A549 (cell line): Measurements from ENCODE around the gene GANAB. TPM values are rescaled to one million over a fixed set of nuclear protein-coding genes. Genes with fewer than 3 reads are reported as not detected.

ENCODE experiments used
- ATAC-seq, 2 experiments: fragments of 200-7000 bp in 1 of 2; fragments of >200 bp in 1 of 2; cut with Nextera tagmentation in 1 of 2; cut with Tn5 transposase in 1 of 2; 3 replicates each; pipeline versions ENCODE4 v1.8.0 to v1.9.1; 2018 to 2020; ENCODE audit warnings: mild to moderate bottlenecking in 1 of 2, moderate library complexity in 1 of 2
- CTCF ChIA-PET: fragments of 300-600 bp; sonication (Branson Sonifier 250); formaldehyde crosslinking; extraction: SDS; loops from one replicate; lab custom pipeline; 2021; ENCODE audit warnings: antibody characterized with exemption, inconsistent platforms; lab: Yijun Ruan, JAX
- POLR2A ChIA-PET: fragments of 350-600 bp; formaldehyde crosslinking; extraction: SDS; loops from one replicate; lab custom pipeline; 2021; ENCODE audit warnings: antibody characterized with exemption, inconsistent platforms; lab: Yijun Ruan, JAX
- DNase-seq, 2 experiments: peaks; one replicate each; pipeline versions ENCODE4 v3.0.0 to v3.0.0-alpha.2; 2011 to 2016; ENCODE audit warnings: low read depth in 1 of 2, low spot score in 1 of 2
- FAIRE-seq: peaks from 2 replicates; lab custom pipeline; 2011; peaks lifted over from hg19 to GRCh38; lab: Jason Lieb, UNC
- H3K27ac ChIP-seq, 2 experiments: fragments of >200 bp; sonication (Bioruptor Twin); formaldehyde crosslinking; 3 replicates each; pipeline ENCODE4 v1.5.1; 2016 to 2017
- H3K4me1 ChIP-seq: fragments of >200 bp; sonication (Bioruptor Twin); formaldehyde crosslinking; 3 replicates; pipeline ENCODE4 v1.6.1; 2016
- H3K4me2 ChIP-seq: fragments of >200 bp; sonication (Bioruptor Twin); formaldehyde crosslinking; 3 replicates; pipeline ENCODE4 v1.6.1; 2016
- H3K4me3 ChIP-seq: fragments of >200 bp; sonication (Bioruptor Twin); formaldehyde crosslinking; 3 replicates; pipeline ENCODE4 v1.5.1; 2016
- H3K9me3 ChIP-seq: fragments of >200 bp; sonication (Bioruptor Twin); formaldehyde crosslinking; 3 replicates; pipeline ENCODE4 v1.6.1; 2016
- CHD4 ChIP-seq: fragments of 200-600 bp; sonication (generic); IDR thresholded peaks from 2 replicates; pipeline ENCODE4 v1.6.1; 2016; ENCODE audit warnings: antibody characterized with exemption, mild to moderate bottlenecking, borderline replicate concordance
- EP300 ChIP-seq, 2 experiments: fragments of >200 bp; sonication (Bioruptor Twin); formaldehyde crosslinking; IDR thresholded peaks; 2 replicates in 1 of 2; 3 replicates in 1 of 2; pipeline ENCODE4 v1.6.1; 2016 to 2017
- ESRRA ChIP-seq: fragments of 150-350 bp; IDR thresholded peaks from 2 replicates; pipeline ENCODE4 v1.6.1; 2014; ENCODE audit warnings: mild to moderate bottlenecking, low read length, borderline replicate concordance
- FOSB ChIP-seq: fragments of 250-450 bp; sonication (Bioruptor Pico); IDR thresholded peaks from 2 replicates; pipeline ENCODE4 v1.5.0; 2020; ENCODE audit warnings: mild to moderate bottlenecking, moderate library complexity
- GATA3 ChIP-seq: IDR thresholded peaks from 2 replicates; pipeline ENCODE4 v1.6.1; 2012; ENCODE audit warnings: borderline replicate concordance
- HDAC2 ChIP-seq: fragments of 200-600 bp; sonication (generic); IDR thresholded peaks from 2 replicates; pipeline ENCODE4 v1.6.1; 2016
- HEYL ChIP-seq: fragments of 250-450 bp; sonication (Bioruptor Pico); IDR thresholded peaks from 2 replicates; pipeline ENCODE4 v1.8.0; 2021; ENCODE audit warnings: mild to moderate bottlenecking, moderate library complexity
- HOXA7 ChIP-seq: fragments of 250-450 bp; sonication (Bioruptor Pico); IDR thresholded peaks from 2 replicates; pipeline ENCODE4 v1.5.0; 2020; ENCODE audit warnings: mild to moderate bottlenecking, moderate library complexity
- HOXB13 ChIP-seq: fragments of 250-450 bp; sonication (Bioruptor Pico); IDR thresholded peaks from 2 replicates; pipeline ENCODE4 v1.5.0; 2020; ENCODE audit warnings: low read depth, mild to moderate bottlenecking, moderate library complexity
- KDM1A ChIP-seq: fragments of 200-600 bp; sonication (generic); IDR thresholded peaks from 2 replicates; pipeline ENCODE4 v1.6.1; 2016; ENCODE audit warnings: low read depth, mild to moderate bottlenecking
- MAFK ChIP-seq: fragments of 450-650 bp; IDR thresholded peaks from 2 replicates; pipeline ENCODE4 v1.6.1; 2014; ENCODE audit not compliant: partially characterized antibody
- MYC ChIP-seq: IDR thresholded peaks from 2 replicates; pipeline ENCODE4 v1.6.1; 2012; ENCODE audit warnings: mild to moderate bottlenecking, inconsistent platforms, low read length, improper control_type of control experiment, borderline replicate concordance
- NFE2L2 ChIP-seq: fragments of 150-350 bp; conservative IDR thresholded peaks from 2 replicates; pipeline ENCODE4 v1.6.1; 2014; ENCODE audit warnings: low read length
- NR3C1 ChIP-seq: fragments of >200 bp; sonication (Bioruptor Twin); formaldehyde crosslinking; IDR thresholded peaks from 3 replicates; pipeline ENCODE4 v1.6.1; 2017
- RAD21 ChIP-seq, 2 experiments: fragments of >200 bp in 1 of 2; sonication (Bioruptor Twin) in 1 of 2; formaldehyde crosslinking in 1 of 2; IDR thresholded peaks in 1 of 2; conservative IDR thresholded peaks in 1 of 2; 2 replicates in 1 of 2; 3 replicates in 1 of 2; pipeline ENCODE4 v1.6.1; 2012 to 2018; ENCODE audit warnings: inconsistent platforms in 1 of 2
- RCOR1 ChIP-seq: fragments of 150-350 bp; IDR thresholded peaks from 2 replicates; pipeline ENCODE4 v1.6.1; 2014; ENCODE audit warnings: antibody characterized with exemption, low read length, low read depth
- RFX5 ChIP-seq: fragments of 450-650 bp; IDR thresholded peaks from 2 replicates; pipeline ENCODE4 v1.7.1; 2014; ENCODE audit warnings: antibody characterized with exemption, mild to moderate bottlenecking, moderate library complexity
- SMC3 ChIP-seq: fragments of >200 bp; sonication (Bioruptor Twin); formaldehyde crosslinking; IDR thresholded peaks from 3 replicates; pipeline ENCODE4 v1.6.1; 2018; ENCODE audit warnings: inconsistent platforms
- SREBF2 ChIP-seq: fragments of 450-650 bp; IDR thresholded peaks from 2 replicates; pipeline ENCODE4 v1.6.1; 2014; ENCODE audit warnings: mild to moderate bottlenecking, moderate library complexity
- TP53 ChIP-seq: fragments of 250-450 bp; sonication (Bioruptor Pico); IDR thresholded peaks from 2 replicates; pipeline ENCODE4 v1.5.0; 2021; ENCODE audit warnings: mild to moderate bottlenecking, moderate library complexity
- ZFP36 ChIP-seq: fragments of 450-650 bp; IDR thresholded peaks from 2 replicates; pipeline ENCODE4 v1.6.1; 2014; ENCODE audit warnings: borderline replicate concordance; ENCODE audit not compliant: partially characterized antibody
- WGBS: methylation state at CpG from one replicate; pipeline ENCODE4 v1.1.6; 2017; ENCODE audit errors: missing lambda C conversion rate; 5-methylcytosine and 5-hydroxymethylcytosine counted together
- polyA plus RNA-seq, 4 experiments: library from polyadenylated mRNA; depleted of rRNA in 3 of 4; stranded (reverse); fragments of >200 nt; fragmentation: RNase III in 1 of 4; extraction: RNeasy Plus Mini Kit Qiagen cat#74134 plus additional on column Dnase treatment in 1 of 4; gene quantifications; 2 replicates in 3 of 4; 3 replicates in 1 of 4; pipeline ENCODE4 v1.2.3, GENCODE V29; 2011 to 2017
- TF ChIP-seq, protein P1 (sequence below): fragments of 250-450 bp; sonication (Bioruptor Pico); IDR thresholded peaks from 2 replicates; pipeline ENCODE4 v1.5.0; 2021; ENCODE audit warnings: mild to moderate bottlenecking, moderate library complexity, borderline replicate concordance
- TF ChIP-seq, protein P2 (sequence below): fragments of >200 bp; sonication (Bioruptor Twin); formaldehyde crosslinking; IDR thresholded peaks from 3 replicates; pipeline ENCODE4 v1.6.1; 2016
- TF ChIP-seq, protein P3 (sequence below): fragments of >200 bp; sonication (Bioruptor Twin); formaldehyde crosslinking; IDR thresholded peaks from 3 replicates; pipeline ENCODE4 v1.5.1; 2016
- TF ChIP-seq, protein P4 (sequence below): fragments of 150-350 bp; IDR thresholded peaks from 2 replicates; pipeline ENCODE4 v1.6.1; 2014; ENCODE audit warnings: low read depth, mild to moderate bottlenecking, low read length
- TF ChIP-seq, protein P5 (sequence below): IDR thresholded peaks from 2 replicates; pipeline ENCODE4 v1.6.1; 2012; ENCODE audit warnings: low read depth, borderline replicate concordance
- TF ChIP-seq, protein P6 (sequence below): IDR thresholded peaks from 2 replicates; pipeline ENCODE4 v1.6.1; 2012
- TF ChIP-seq, protein P7 (sequence below): fragments of >200 bp; sonication (Bioruptor Twin); formaldehyde crosslinking; IDR thresholded peaks from 2 replicates; pipeline ENCODE4 v1.6.1; 2016

GANAB gene
- polyA plus RNA-seq, 2 of the 4 experiments (the other 2 are of a cell fraction) = 215 to 220 TPM

DNA sequence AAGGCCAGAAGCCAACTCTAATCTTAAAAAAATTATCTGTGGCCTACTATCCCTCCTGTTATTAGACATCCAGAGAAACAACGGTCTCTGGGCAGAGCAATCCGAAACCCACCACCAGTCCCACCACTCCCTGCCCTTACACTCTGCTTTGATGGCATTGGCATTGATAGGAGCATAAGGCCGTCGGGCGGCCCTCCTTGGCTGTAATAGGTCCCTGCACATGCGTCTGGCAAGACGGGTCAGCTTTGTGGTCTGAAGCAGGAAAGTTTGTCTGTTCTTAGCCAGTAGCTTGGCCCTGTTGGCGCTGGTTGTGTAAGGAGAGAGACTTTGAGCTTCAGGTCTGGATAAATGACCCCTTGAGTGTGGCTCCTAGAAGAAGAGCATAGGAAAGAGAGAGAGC is 51.3 kb downstream of the GANAB start:
- Histone ChIP-seq H3K4me1 (peaks cover 37% of the 10 kb centered on the region), H3K9me3 (no peaks in the 10 kb centered on the region), H3K4me3 (no peak overlapping the region), H3K4me2 (no peak overlapping the region), H3K27ac (no peak overlapping the region)
- FAIRE-seq (no peak), DNase-seq (no peak), ATAC-seq (no peak)
- TF ChIP-seq HOXB13 (CRISPR knock-in tag) (no peak), FOSB (CRISPR knock-in tag) (no peak), KDM1A (no peak), ZFP36 (no peak), RFX5 (no peak), RCOR1 (no peak), NR3C1 (no peak), EP300 (IDR thresholded peaks at IDR 0.05) (no peak), HEYL (CRISPR knock-in tag) (no peak), CHD4 (no peak), MAFK (no peak), SMC3 (no peak), TP53 (CRISPR knock-in tag) (no peak)
- TF ChIP-seq, protein P1, sequence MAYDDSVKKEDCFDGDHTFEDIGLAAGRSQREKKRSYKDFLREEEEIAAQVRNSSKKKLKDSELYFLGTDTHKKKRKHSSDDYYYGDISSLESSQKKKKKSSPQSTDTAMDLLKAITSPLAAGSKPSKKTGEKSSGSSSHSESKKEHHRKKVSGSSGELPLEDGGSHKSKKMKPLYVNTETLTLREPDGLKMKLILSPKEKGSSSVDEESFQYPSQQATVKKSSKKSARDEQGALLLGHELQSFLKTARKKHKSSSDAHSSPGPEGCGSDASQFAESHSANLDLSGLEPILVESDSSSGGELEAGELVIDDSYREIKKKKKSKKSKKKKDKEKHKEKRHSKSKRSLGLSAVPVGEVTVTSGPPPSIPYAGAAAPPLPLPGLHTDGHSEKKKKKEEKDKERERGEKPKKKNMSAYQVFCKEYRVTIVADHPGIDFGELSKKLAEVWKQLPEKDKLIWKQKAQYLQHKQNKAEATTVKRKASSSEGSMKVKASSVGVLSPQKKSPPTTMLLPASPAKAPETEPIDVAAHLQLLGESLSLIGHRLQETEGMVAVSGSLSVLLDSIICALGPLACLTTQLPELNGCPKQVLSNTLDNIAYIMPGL (CRISPR knock-in tag) = no peak
- TF ChIP-seq, protein P2, sequence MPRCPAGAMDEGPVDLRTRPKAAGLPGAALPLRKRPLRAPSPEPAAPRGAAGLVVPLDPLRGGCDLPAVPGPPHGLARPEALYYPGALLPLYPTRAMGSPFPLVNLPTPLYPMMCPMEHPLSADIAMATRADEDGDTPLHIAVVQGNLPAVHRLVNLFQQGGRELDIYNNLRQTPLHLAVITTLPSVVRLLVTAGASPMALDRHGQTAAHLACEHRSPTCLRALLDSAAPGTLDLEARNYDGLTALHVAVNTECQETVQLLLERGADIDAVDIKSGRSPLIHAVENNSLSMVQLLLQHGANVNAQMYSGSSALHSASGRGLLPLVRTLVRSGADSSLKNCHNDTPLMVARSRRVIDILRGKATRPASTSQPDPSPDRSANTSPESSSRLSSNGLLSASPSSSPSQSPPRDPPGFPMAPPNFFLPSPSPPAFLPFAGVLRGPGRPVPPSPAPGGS = no peak
- TF ChIP-seq, protein P3, sequence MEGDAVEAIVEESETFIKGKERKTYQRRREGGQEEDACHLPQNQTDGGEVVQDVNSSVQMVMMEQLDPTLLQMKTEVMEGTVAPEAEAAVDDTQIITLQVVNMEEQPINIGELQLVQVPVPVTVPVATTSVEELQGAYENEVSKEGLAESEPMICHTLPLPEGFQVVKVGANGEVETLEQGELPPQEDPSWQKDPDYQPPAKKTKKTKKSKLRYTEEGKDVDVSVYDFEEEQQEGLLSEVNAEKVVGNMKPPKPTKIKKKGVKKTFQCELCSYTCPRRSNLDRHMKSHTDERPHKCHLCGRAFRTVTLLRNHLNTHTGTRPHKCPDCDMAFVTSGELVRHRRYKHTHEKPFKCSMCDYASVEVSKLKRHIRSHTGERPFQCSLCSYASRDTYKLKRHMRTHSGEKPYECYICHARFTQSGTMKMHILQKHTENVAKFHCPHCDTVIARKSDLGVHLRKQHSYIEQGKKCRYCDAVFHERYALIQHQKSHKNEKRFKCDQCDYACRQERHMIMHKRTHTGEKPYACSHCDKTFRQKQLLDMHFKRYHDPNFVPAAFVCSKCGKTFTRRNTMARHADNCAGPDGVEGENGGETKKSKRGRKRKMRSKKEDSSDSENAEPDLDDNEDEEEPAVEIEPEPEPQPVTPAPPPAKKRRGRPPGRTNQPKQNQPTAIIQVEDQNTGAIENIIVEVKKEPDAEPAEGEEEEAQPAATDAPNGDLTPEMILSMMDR = no peak
- ChIA-PET POLR2A (no interaction called here), CTCF (interaction anchor here (1.4 to 4.9 kb wide), 11 partner anchors 9 to 200 kb away, joined by 3 to 32 read pairs (median 8); partner anchors contain the start of gene B3GAT3)
- WGBS = 95% methylated on average over 8 of the region's 8 CpGs

DNA sequence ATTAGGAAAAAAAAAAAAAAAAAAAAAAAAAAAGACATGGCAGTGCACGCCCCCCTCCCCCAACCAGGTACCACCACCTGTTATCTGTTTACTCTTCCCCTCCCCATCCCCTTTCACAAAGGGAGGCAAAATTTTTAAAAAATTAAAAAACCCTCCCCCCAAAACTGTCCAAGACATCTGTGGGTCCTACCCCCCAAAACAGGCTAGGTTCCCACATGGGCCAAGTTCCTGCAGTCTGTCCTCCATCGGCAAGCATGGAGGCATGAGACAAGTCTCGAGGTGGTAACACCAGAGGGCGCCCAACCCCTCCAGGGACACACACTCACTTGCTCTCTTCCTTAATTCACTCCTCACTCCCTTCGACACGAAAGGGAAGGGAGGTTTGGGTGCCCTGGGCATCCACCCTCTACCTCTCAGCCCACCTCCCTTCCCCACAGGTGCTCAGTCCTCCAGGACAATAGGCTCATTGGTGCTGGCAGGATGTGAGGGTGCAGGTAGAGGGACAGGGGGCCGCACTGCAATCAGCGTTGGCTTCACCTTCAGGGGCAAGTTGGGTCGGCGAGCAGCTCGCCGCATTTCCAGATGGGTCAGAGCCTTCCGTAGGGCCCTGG is 52.9 kb downstream of the GANAB start:
- peak; percentile 49 to 67; a peak in 5 of 6 replicates for ATAC-seq
- Histone ChIP-seq H3K4me2 (no peak overlapping the region), H3K4me1 (peaks cover 37% of the 10 kb centered on the region), H3K4me3 (no peak overlapping the region), H3K9me3 (no peaks in the 10 kb centered on the region), H3K27ac (no peak overlapping the region)
- no peak for FAIRE-seq
- DNase-seq = peak; percentile 77 to 88
- POLR2A ChIA-PET = interaction anchor here (1.3 to 3.8 kb wide), 3 partner anchors 7 to 248 kb away, joined by 4 to 75 read pairs (median 49); partner anchors contain the start of genes C11orf98, CSKMT and MTA2
- WGBS = 60% methylated on average over 13 of the region's 13 CpGs
- CTCF ChIA-PET = interaction anchor here (0.8 to 4.9 kb wide), 21 partner anchors 8 to 269 kb away, joined by 3 to 32 read pairs (median 5); partner anchors contain the start of genes B3GAT3, EML3 and ROM1
- TF ChIP-seq HOXA7 (CRISPR knock-in tag) = no peak
- no peak for TF ChIP-seq HEYL (CRISPR knock-in tag)
- no peak for TF ChIP-seq HDAC2
- TF ChIP-seq, protein P1 (CRISPR knock-in tag) = no peak
- peak; percentile 56 to 58; a peak in 4 of 5 replicates for TF ChIP-seq RAD21 (conservative IDR thresholded peaks at IDR 0.05 in 1 of 2, IDR thresholded peaks at IDR 0.05 in 1 of 2)
- TF ChIP-seq, protein P4, sequence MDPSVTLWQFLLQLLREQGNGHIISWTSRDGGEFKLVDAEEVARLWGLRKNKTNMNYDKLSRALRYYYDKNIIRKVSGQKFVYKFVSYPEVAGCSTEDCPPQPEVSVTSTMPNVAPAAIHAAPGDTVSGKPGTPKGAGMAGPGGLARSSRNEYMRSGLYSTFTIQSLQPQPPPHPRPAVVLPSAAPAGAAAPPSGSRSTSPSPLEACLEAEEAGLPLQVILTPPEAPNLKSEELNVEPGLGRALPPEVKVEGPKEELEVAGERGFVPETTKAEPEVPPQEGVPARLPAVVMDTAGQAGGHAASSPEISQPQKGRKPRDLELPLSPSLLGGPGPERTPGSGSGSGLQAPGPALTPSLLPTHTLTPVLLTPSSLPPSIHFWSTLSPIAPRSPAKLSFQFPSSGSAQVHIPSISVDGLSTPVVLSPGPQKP = no peak
- no peak for TF ChIP-seq ESRRA
- no peak for TF ChIP-seq KDM1A
- TF ChIP-seq GATA3 = no peak
- TF ChIP-seq MYC = no peak
- TF ChIP-seq, protein P5, sequence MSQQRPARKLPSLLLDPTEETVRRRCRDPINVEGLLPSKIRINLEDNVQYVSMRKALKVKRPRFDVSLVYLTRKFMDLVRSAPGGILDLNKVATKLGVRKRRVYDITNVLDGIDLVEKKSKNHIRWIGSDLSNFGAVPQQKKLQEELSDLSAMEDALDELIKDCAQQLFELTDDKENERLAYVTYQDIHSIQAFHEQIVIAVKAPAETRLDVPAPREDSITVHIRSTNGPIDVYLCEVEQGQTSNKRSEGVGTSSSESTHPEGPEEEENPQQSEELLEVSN = no peak
- TF ChIP-seq SREBF2 = no peak
- TF ChIP-seq HOXB13 (CRISPR knock-in tag) = no peak
- no peak for TF ChIP-seq NFE2L2
- TF ChIP-seq, protein P6, sequence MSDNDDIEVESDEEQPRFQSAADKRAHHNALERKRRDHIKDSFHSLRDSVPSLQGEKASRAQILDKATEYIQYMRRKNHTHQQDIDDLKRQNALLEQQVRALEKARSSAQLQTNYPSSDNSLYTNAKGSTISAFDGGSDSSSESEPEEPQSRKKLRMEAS = 0 out of 2 replicates have a peak, but pooled peaks have one; percentile 46
- TF ChIP-seq, protein P7, sequence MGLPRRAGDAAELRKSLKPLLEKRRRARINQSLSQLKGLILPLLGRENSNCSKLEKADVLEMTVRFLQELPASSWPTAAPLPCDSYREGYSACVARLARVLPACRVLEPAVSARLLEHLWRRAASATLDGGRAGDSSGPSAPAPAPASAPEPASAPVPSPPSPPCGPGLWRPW = no peak
